GM12878 (cell line): Measurements from ENCODE around the gene PCDHGA1. TPM values are rescaled to one million over a fixed set of nuclear protein-coding genes. Genes with fewer than 3 reads are reported as not detected.

Experiments
- ATAC-seq: fragments of 200-7000 bp; cut with Tn5 transposase; 3 replicates; pipeline ENCODE4 v1.9.1; 2020; ENCODE audit warnings: mild to moderate bottlenecking, moderate library complexity
- BruUV-seq: library from RNA; stranded (reverse); fragments of 400-500 nt; replicated peaks from 2 replicates; lab custom pipeline; 2021; lab: Mats Ljungman, UMichigan
- CTCF ChIA-PET: fragments of 300-600 bp; sonication (Branson Sonifier 250); formaldehyde crosslinking; extraction: SDS; loops from one replicate; lab custom pipeline; 2021; ENCODE audit warnings: inconsistent platforms; lab: Yijun Ruan, JAX
- POLR2A ChIA-PET: fragments of 350-600 bp; formaldehyde crosslinking; extraction: SDS; loops from one replicate; lab custom pipeline; 2021; ENCODE audit warnings: inconsistent platforms; lab: Charles Lee
- RAD21 ChIA-PET: fragments of 300-600 bp; sonication (Branson Sonifier 250); formaldehyde crosslinking; loops from one replicate; lab custom pipeline; 2023; ENCODE audit warnings: antibody characterized with exemption; ENCODE audit not compliant: unreplicated experiment; lab: Charles Lee
- SMC1A ChIA-PET: fragments of 300-600 bp; sonication (Branson Sonifier 250); formaldehyde crosslinking; loops from one replicate; lab custom pipeline; 2023; ENCODE audit not compliant: unreplicated experiment, uncharacterized antibody; lab: Charles Lee
- DNase-seq: peaks from one replicate; pipeline ENCODE4 v3.0.0-alpha.2; 2011; ENCODE audit warnings: low read depth, low spot score
- FAIRE-seq: peaks from 3 replicates; lab custom pipeline; 2011; peaks lifted over from hg19 to GRCh38; lab: Jason Lieb, UNC
- H2AFZ ChIP-seq: 2 replicates; pipeline ENCODE4 v1.6.0; 2011; ENCODE audit warnings: low read depth, low read length, control low read depth; ENCODE audit not compliant: control insufficient read depth
- H3K27ac ChIP-seq: 2 replicates; pipeline ENCODE4 v1.5.1; 2011; ENCODE audit warnings: control low read depth; ENCODE audit not compliant: control insufficient read depth, insufficient read depth
- H3K27me3 ChIP-seq, 2 experiments: replicated peaks in 1 of 2; 2 replicates each; pipeline versions ENCODE4 v1.6.0 to v1.6.1; 2011; ENCODE audit warnings: low read length in 1 of 2; ENCODE audit not compliant: control insufficient read depth in 2 of 2, insufficient read depth in 2 of 2
- H3K36me3 ChIP-seq, 2 experiments: 2 replicates each; pipeline ENCODE4 v1.5.1; 2011; ENCODE audit warnings: low read length in 1 of 2; ENCODE audit not compliant: control insufficient read depth in 2 of 2, insufficient read depth in 2 of 2
- H3K4me1 ChIP-seq: 2 replicates; pipeline ENCODE4 v1.6.1; 2011; ENCODE audit warnings: mild to moderate bottlenecking, low read length, moderate library complexity, mixed read lengths; ENCODE audit not compliant: control insufficient read depth, insufficient read depth
- H3K4me2 ChIP-seq: 2 replicates; pipeline ENCODE4 v1.6.0; 2011; ENCODE audit warnings: control low read depth; ENCODE audit not compliant: control insufficient read depth, insufficient read depth
- H3K4me3 ChIP-seq: fragments of 200-600 bp; sonication (generic); 2 replicates; pipeline ENCODE4 v1.5.1; 2016
- H3K79me2 ChIP-seq: 2 replicates; pipeline ENCODE4 v1.6.0; 2011; ENCODE audit warnings: low read length; ENCODE audit not compliant: control insufficient read depth, insufficient read depth
- H3K9ac ChIP-seq: 2 replicates; pipeline ENCODE4 v1.8.0; 2011; ENCODE audit warnings: low read length, control low read depth, mixed read lengths; ENCODE audit not compliant: control insufficient read depth, insufficient read depth
- H3K9me3 ChIP-seq: replicated peaks from 3 replicates; pipeline ENCODE4 v1.5.1; 2011; ENCODE audit warnings: mild to moderate bottlenecking, low read length; ENCODE audit not compliant: control insufficient read depth, insufficient read depth
- H4K20me1 ChIP-seq: 2 replicates; pipeline ENCODE4 v1.6.0; 2011; ENCODE audit not compliant: control insufficient read depth, insufficient read depth
- EED ChIP-seq: sonication (generic); IDR thresholded peaks from 2 replicates; pipeline ENCODE4 v1.6.1; 2016; ENCODE audit warnings: antibody characterized with exemption, low read depth
- LARP7 ChIP-seq: fragments of 450-650 bp; IDR thresholded peaks from 2 replicates; pipeline ENCODE4 v1.6.1; 2017; ENCODE audit warnings: mild to moderate bottlenecking
- NFYA ChIP-seq: IDR thresholded peaks from 2 replicates; pipeline ENCODE4 v1.6.1; 2011; ENCODE audit warnings: low read depth, mild to moderate bottlenecking, low read length, improper control_type of control experiment, borderline replicate concordance
- NR2F1 ChIP-seq: fragments of 450-650 bp; conservative IDR thresholded peaks from 2 replicates; pipeline ENCODE4 v1.6.1; 2017; ENCODE audit warnings: mild to moderate bottlenecking
- ZNF274 ChIP-seq: IDR thresholded peaks from one replicate; pipeline ENCODE4 v1.8.0; 2011; ENCODE audit not compliant: insufficient read length, insufficient read depth
- ZNF622 ChIP-seq: fragments of 450-650 bp; IDR thresholded peaks from 2 replicates; pipeline ENCODE4 v1.6.1; 2017; ENCODE audit warnings: mild to moderate bottlenecking, inconsistent platforms
- WGBS: methylation state at CpG from one replicate; pipeline ENCODE4 v1.1.6; 2016; ENCODE audit warnings: low lambda C conversion rate; ENCODE audit not compliant: insufficient replicate concordance, insufficient coverage; ENCODE audit errors: missing lambda C conversion rate; 5-methylcytosine and 5-hydroxymethylcytosine counted together
- in situ Hi-C: fragments of 300-500 bp; cut with MboI; formaldehyde crosslinking; loops from 9 replicates; pipeline ENCODE4 v1.14.3; 2018; ENCODE audit warnings: mixed read lengths
- intact Hi-C: fragments of 100-400 bp; cut with micrococcal nuclease; formaldehyde crosslinking; loops from one replicate; pipeline ENCODE4 v1.14.2; 2022; ENCODE audit not compliant: unreplicated experiment
- polyA plus RNA-seq, 11 experiments: library from polyadenylated mRNA; depleted of rRNA in 4 of 11; unstranded in 6 of 11; stranded (reverse) in 5 of 11; fragments of >200 nt; fragmentation: Nextera tagmentation in 4 of 11; fragmentation: Illumina TruSeq in 1 of 11; extraction: Ambion mirVana in 4 of 11; extraction: Trizol in 1 of 11; gene quantifications; 1 replicate in 1 of 11; 2 replicates in 10 of 11; pipeline versions ENCODE4 v1.2.1 to v1.2.3, GENCODE V29; 2011 to 2016; ENCODE audit warnings: inconsistent platforms in 2 of 11, missing spikeins in 2 of 11, low read depth in 1 of 11
- total RNA-seq, 4 experiments: library from RNA; depleted of rRNA in 3 of 4; stranded (reverse); fragments of >200 nt in 3 of 4; fragmentation: Illumina TruSeq in 1 of 4; extraction: Trizol in 1 of 4; gene quantifications; 2 replicates each; pipeline versions ENCODE4 v1.2.1 to v1.2.3, GENCODE V29; 2013 to 2021

PCDHGA1 gene
- total and polyA plus RNA-seq, 10 of the 15 experiments (the other 5 are each of a cell fraction or from before 2014, with no cell fraction given): 0.02 to 0.51 (median 0.19) TPM; not detected in 3

DNA sequence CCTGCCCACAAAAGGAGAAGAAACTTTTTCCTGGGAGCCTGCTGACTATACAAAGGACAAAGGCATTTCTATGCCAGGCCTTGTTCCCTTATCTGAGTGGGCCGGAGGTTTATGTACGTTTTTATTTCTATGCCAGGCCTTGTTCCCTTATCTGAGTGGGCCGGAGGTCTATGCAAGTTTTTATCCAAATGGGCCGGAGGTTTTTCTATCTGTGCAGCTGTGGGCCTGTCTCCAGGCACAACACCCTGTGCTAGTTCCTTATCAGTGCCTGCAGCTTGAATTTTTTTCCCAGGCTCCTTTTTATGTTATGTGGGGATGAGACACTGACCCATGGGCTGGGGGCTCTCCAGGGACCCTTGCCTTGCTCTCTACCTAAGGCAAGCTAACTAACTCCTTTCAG, 31.9 kb upstream of the PCDHGA1 start:
- in situ Hi-C loops (no loop called here), intact Hi-C loops (no loop called here)
- ChIA-PET RAD21 (no interaction called here), SMC1A (no interaction called here), POLR2A (no interaction called here), CTCF (interaction anchor here (0.7 to 1.1 kb wide), 2 partner anchors 22 to 148 kb away, joined by 3 to 4 read pairs; partner anchors contain the start of gene TAF7)
- no peak overlapping the region for H3K27ac ChIP-seq
- no peak overlapping the region for H3K9ac ChIP-seq
- TF ChIP-seq LARP7: no peak
- TF ChIP-seq NR2F1: no peak
- FAIRE-seq: no peak
- DNase-seq: no peak
- no peak for ATAC-seq
- BruUV-seq: no TSS peak
- no peaks in the 10 kb centered on the region for H4K20me1 ChIP-seq
- no peak overlapping the region for H2AFZ ChIP-seq
- 81% methylated on average over 4 of the region's 4 CpGs for WGBS
- H3K36me3 ChIP-seq: no peaks in the 10 kb centered on the region
- no peaks in the 10 kb centered on the region for H3K27me3 ChIP-seq
- no peak overlapping the region for H3K4me3 ChIP-seq
- no peaks in the 10 kb centered on the region for H3K4me1 ChIP-seq
- H3K79me2 ChIP-seq: no peaks in the 10 kb centered on the region
- no peak overlapping the region for H3K4me2 ChIP-seq
- H3K9me3 ChIP-seq: no peaks in the 10 kb centered on the region; the same call in 2 of the 3 replicates

DNA sequence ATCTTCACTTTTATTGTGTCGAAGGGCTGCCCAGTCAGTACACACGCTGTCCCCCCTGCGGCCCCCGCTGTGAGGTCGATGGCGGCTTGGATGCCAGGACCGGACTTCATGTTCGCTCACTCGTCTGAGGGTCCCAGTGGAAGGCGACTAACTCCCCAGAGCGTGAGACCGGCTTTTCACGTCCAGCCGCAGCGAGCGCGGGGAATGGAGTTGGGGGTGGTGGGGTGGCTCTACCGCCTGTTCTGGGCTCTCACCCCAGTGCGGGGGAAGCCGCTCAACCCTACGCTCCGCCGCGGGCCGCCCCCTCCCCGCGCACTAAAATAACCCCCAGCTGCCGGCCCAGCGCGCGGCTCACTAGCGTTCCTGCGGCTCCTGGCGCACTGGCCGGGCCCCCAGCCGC, 26.6 kb upstream of the PCDHGA1 start, which contains the start of gene SLC25A2:
Gene SLC25A2 (minus strand): TSS at position 294 of the 400 bp plus-strand sequence. CDS start 184 bp downstream, at position 110.
- RAD21 ChIA-PET: no interaction called here
- Histone ChIP-seq H3K27ac (no peak within 1 kb of the TSS), H3K4me2 (no peak within 1 kb of the TSS), H2AFZ (no peak within 1 kb of the TSS), H4K20me1 (no peaks in the 10 kb centered on the region), H3K4me1 (no peaks in the 10 kb centered on the region), H3K36me3 (no peaks in the 10 kb centered on the region), H3K79me2 (no peaks in the 10 kb centered on the region), H3K27me3 (no peaks in the 10 kb centered on the region), H3K9ac (no peak within 1 kb of the TSS), H3K9me3 (peaks cover 5% of the 10 kb centered on the region; the same call in 1 of the 3 replicates), H3K4me3 (no peak within 1 kb of the TSS)
- 98% methylated on average over 21 of the region's 36 CpGs for WGBS
- intact Hi-C loops (no loop called here), in situ Hi-C loops (no loop called here)
- SMC1A ChIA-PET: no interaction called here
- FAIRE-seq: no peak
- POLR2A ChIA-PET: no interaction called here
- CTCF ChIA-PET: no interaction called here
- BruUV-seq: no TSS peak
- no peak for ATAC-seq
- no peak for TF ChIP-seq EED
- no peak for TF ChIP-seq ZNF274
- TF ChIP-seq ZNF622: no peak
- no peak for TF ChIP-seq NFYA
- DNase-seq: no peak
